Activated naive CD4-positive, alpha-beta T cell (primary cell): ENCODE data around the gene PLCH1.

Experiments
- DNase-seq, 4 experiments: peaks; one replicate each; lab custom pipeline; 2025; lab: John Stamatoyannopoulos, UW

Gene PLCH1

GRCh38 chr3:155746703-155747102, 1.8 kb upstream of the PLCH1 start:
- no peak for DNase-seq

- no peak for DNase-seq
Observed at GRCh38 chr3:155745795-155746550, 1.1 kb upstream of the PLCH1 start.

GRCh38 chr3:155744010-155744625, 753 bp downstream of the PLCH1 start:
- peak in 2 of 4 experiments; percentile 4 to 24 for DNase-seq

- no peak for DNase-seq
Observed at GRCh38 chr3:155743606-155744005, 1.3 kb downstream of the PLCH1 start.

GRCh38 chr3:155742349-155742965, 2.4 kb downstream of the PLCH1 start:
- DNase-seq: no peak

GRCh38 chr3:155741603-155742002, 3.3 kb downstream of the PLCH1 start:
- DNase-seq: no peak

- no peak for DNase-seq
Observed at GRCh38 chr3:155741101-155741500, 3.8 kb downstream of the PLCH1 start.

- no peak for DNase-seq
Observed at GRCh38 chr3:155739154-155739553, 5.7 kb downstream of the PLCH1 start.

- DNase-seq: no peak
Observed at GRCh38 chr3:155738580-155739076, 6.2 kb downstream of the PLCH1 start.

- DNase-seq: no peak
Observed at GRCh38 chr3:155737844-155738460, 6.9 kb downstream of the PLCH1 start.

GRCh38 chr3:155736381-155736780, 8.5 kb downstream of the PLCH1 start:
- DNase-seq: no peak

- DNase-seq: no peak
Observed at GRCh38 chr3:155730843-155731242, 14.0 kb downstream of the PLCH1 start.

GRCh38 chr3:155727836-155728235, 17.0 kb downstream of the PLCH1 start:
- DNase-seq: no peak

GRCh38 chr3:155714295-155714718, 30.6 kb downstream of the PLCH1 start:
- no peak for DNase-seq

- DNase-seq: no peak
Observed at GRCh38 chr3:155712008-155712407, 32.9 kb downstream of the PLCH1 start.

- DNase-seq: no peak
Observed at GRCh38 chr3:155704771-155705559, 39.9 kb downstream of the PLCH1 start.

- no peak for DNase-seq
Observed at GRCh38 chr3:155704061-155704460, 40.8 kb downstream of the PLCH1 start.

GRCh38 chr3:155702745-155703591, 41.9 kb downstream of the PLCH1 start:
- no peak for DNase-seq

- no peak for DNase-seq
Observed at GRCh38 chr3:155701882-155702465, 42.9 kb downstream of the PLCH1 start.

GRCh38 chr3:155697542-155697941, 47.3 kb downstream of the PLCH1 start:
- DNase-seq: no peak
